Fibroblast of lung (primary cell): ENCODE data around the gene ST13. TPM values are rescaled to one million over a fixed set of nuclear protein-coding genes. Genes with fewer than 3 reads are reported as not detected.

Experiments
- DNase-seq, 2 donors: peaks; one replicate each; pipeline versions ENCODE4 v3.0.0 to v3.0.0-alpha.2; 2010; ENCODE audit warnings: low read depth in 2 of 2
- H2AFZ ChIP-seq: 2 replicates; pipeline ENCODE4 v1.5.1; 2012; ENCODE audit warnings: low read length, control low read depth, inconsistent platforms
- H3K27ac ChIP-seq: 2 replicates; pipeline ENCODE4 v1.5.1; 2011; ENCODE audit warnings: low read length, control low read depth; ENCODE audit not compliant: insufficient read depth
- H3K27me3 ChIP-seq: 2 replicates; pipeline ENCODE4 v1.5.1; 2011; ENCODE audit warnings: mild to moderate bottlenecking, low read length; ENCODE audit not compliant: control insufficient read depth, insufficient read depth
- H3K36me3 ChIP-seq: 2 replicates; pipeline ENCODE4 v1.5.1; 2011; ENCODE audit warnings: low read length; ENCODE audit not compliant: control insufficient read depth, insufficient read depth
- H3K4me1 ChIP-seq: 2 replicates; pipeline ENCODE4 v1.5.1; 2011; ENCODE audit warnings: low read length; ENCODE audit not compliant: control insufficient read depth, insufficient read depth; ENCODE audit errors: extremely low read depth
- H3K4me2 ChIP-seq: 2 replicates; pipeline ENCODE4 v1.5.1; 2011; ENCODE audit warnings: low read length, control low read depth; ENCODE audit not compliant: insufficient read depth; ENCODE audit errors: extremely low read depth
- H3K4me3 ChIP-seq, 4 experiments: fragments of 200-600 bp in 1 of 4; sonication (generic) in 1 of 4; replicated peaks in 1 of 4; 2 replicates each; pipeline ENCODE4 v1.5.1; 2011 to 2016; ENCODE audit warnings: low read length in 4 of 4, low read depth in 3 of 4, mild to moderate bottlenecking in 3 of 4, control low read depth in 2 of 4, inconsistent platforms in 1 of 4, mixed read lengths in 1 of 4; ENCODE audit not compliant: insufficient read depth in 1 of 4; ENCODE audit errors: control extremely low read depth in 1 of 4
- H3K79me2 ChIP-seq: 2 replicates; pipeline ENCODE4 v1.5.1; 2012; ENCODE audit warnings: mild to moderate bottlenecking, low read length, inconsistent platforms; ENCODE audit not compliant: control insufficient read depth, insufficient read depth
- H3K9ac ChIP-seq: 2 replicates; pipeline ENCODE4 v1.5.1; 2011; ENCODE audit warnings: mild to moderate bottlenecking, low read length, control low read depth; ENCODE audit not compliant: insufficient read depth
- H3K9me3 ChIP-seq: 2 replicates; pipeline ENCODE4 v1.5.1; 2012; ENCODE audit warnings: low read depth, low read length; ENCODE audit not compliant: control insufficient read depth, insufficient read depth
- H4K20me1 ChIP-seq: 2 replicates; pipeline ENCODE4 v1.5.1; 2011; ENCODE audit warnings: low read length; ENCODE audit not compliant: control insufficient read depth, insufficient read depth; ENCODE audit errors: extremely low read depth
- EZH2 ChIP-seq: IDR thresholded peaks from 2 replicates; pipeline ENCODE4 v1.5.1; 2012; ENCODE audit warnings: low read length, control low read depth, mild to moderate bottlenecking; ENCODE audit errors: missing control alignments
- polyA plus RNA-seq, 2 donors: library from polyadenylated mRNA; depleted of rRNA in 1 of 2; stranded (reverse) in 1 of 2; unstranded in 1 of 2; fragments of >200 nt; gene quantifications; 2 replicates each; pipeline ENCODE4 v1.2.1, GENCODE V29; 2011 to 2012; ENCODE audit warnings: missing spikeins in 1 of 2
- total RNA-seq: library from RNA; depleted of rRNA; stranded (reverse); fragments of >200 nt; gene quantifications from 2 replicates; pipeline ENCODE4 v1.2.1, GENCODE V29; 2014
- TF ChIP-seq, protein P1 (sequence below), 2 donors: IDR thresholded peaks in 1 of 2; conservative IDR thresholded peaks in 1 of 2; 1 replicate in 1 of 2; 2 replicates in 1 of 2; pipeline ENCODE4 v1.5.1; 2011 to 2012; ENCODE audit warnings: low read length in 2 of 2, control low read depth in 1 of 2, inconsistent platforms in 1 of 2, low read depth in 1 of 2, mild to moderate bottlenecking in 1 of 2

The ST13 gene
- total and polyA plus RNA-seq, 2 donors (not counting 1 experiment from before 2014, with no cell fraction given): 239 to 266 TPM

DNA sequence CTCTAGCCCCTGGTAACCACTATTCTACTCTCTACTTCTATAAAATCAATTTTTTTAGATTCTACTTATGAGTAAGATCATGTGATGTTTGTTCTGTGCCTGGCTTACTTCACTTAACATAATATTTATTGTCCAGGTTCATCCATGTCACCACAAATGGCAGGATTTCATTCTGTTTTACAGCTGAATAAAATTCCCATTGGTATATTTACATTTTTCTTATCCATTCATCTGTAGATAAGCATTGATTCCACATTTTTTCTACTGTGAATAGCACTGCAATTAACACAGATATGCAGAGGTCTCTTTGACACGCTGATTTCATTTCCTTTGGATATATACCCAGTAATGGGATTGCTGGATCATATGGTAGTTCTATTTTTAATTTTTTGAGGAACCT, 53.1 kb downstream of the ST13 start:
- no peaks in the 10 kb centered on the region for H3K27me3 ChIP-seq
- no peak for DNase-seq
- no peaks in the 10 kb centered on the region for H3K9me3 ChIP-seq
- H4K20me1 ChIP-seq: no peaks in the 10 kb centered on the region
- peaks cover 9% of the 10 kb centered on the region for H3K79me2 ChIP-seq
- H3K36me3 ChIP-seq: no peaks in the 10 kb centered on the region
- no peak overlapping the region for H3K27ac ChIP-seq
- H3K9ac ChIP-seq: no peak overlapping the region
- TF ChIP-seq EZH2: no peak
- TF ChIP-seq, protein P1, sequence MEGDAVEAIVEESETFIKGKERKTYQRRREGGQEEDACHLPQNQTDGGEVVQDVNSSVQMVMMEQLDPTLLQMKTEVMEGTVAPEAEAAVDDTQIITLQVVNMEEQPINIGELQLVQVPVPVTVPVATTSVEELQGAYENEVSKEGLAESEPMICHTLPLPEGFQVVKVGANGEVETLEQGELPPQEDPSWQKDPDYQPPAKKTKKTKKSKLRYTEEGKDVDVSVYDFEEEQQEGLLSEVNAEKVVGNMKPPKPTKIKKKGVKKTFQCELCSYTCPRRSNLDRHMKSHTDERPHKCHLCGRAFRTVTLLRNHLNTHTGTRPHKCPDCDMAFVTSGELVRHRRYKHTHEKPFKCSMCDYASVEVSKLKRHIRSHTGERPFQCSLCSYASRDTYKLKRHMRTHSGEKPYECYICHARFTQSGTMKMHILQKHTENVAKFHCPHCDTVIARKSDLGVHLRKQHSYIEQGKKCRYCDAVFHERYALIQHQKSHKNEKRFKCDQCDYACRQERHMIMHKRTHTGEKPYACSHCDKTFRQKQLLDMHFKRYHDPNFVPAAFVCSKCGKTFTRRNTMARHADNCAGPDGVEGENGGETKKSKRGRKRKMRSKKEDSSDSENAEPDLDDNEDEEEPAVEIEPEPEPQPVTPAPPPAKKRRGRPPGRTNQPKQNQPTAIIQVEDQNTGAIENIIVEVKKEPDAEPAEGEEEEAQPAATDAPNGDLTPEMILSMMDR (conservative IDR thresholded peaks at IDR 0.05 in 1 of 2, IDR thresholded peaks at IDR 0.05 in 1 of 2; ENCODE audit: low read depth in 1 of 2, low read length in 2 of 2): no peak
- no peak overlapping the region for H3K4me2 ChIP-seq
- H2AFZ ChIP-seq: no peak overlapping the region
- H3K4me3 ChIP-seq: no peak overlapping the region
- H3K4me1 ChIP-seq: no peaks in the 10 kb centered on the region

DNA sequence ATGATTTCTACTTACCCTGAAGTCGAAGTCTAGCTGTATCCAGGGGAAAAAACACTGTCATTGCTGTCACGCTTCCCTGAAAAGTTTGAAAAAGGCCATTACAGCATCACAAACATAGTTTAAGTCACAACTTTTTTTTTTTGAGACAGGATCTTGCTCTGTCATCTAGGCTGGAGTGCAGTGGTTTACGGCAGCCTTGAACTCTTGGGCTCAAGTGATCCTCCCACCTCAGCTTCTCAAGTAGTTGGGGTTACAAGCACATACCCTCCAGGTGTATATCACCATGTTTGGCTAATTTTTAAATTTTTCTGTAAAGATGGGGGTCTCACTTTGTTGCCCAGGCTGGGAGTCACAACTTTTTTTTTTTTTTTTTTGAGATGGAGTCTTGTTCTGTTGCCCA, 57.4 kb downstream of the ST13 start:
- Histone ChIP-seq H2AFZ (no peak overlapping the region), H3K4me3 (no peak overlapping the region), H3K79me2 (no peaks in the 10 kb centered on the region), H3K36me3 (no peaks in the 10 kb centered on the region), H3K4me1 (no peaks in the 10 kb centered on the region), H3K9me3 (no peaks in the 10 kb centered on the region), H4K20me1 (no peaks in the 10 kb centered on the region), H3K4me2 (no peak overlapping the region), H3K9ac (no peak overlapping the region), H3K27ac (no peak overlapping the region), H3K27me3 (no peaks in the 10 kb centered on the region)
- TF ChIP-seq EZH2: no peak
- TF ChIP-seq, protein P1 (conservative IDR thresholded peaks at IDR 0.05 in 1 of 2, IDR thresholded peaks at IDR 0.05 in 1 of 2; ENCODE audit: low read depth in 1 of 2, low read length in 2 of 2): no peak
- DNase-seq: no peak

DNA sequence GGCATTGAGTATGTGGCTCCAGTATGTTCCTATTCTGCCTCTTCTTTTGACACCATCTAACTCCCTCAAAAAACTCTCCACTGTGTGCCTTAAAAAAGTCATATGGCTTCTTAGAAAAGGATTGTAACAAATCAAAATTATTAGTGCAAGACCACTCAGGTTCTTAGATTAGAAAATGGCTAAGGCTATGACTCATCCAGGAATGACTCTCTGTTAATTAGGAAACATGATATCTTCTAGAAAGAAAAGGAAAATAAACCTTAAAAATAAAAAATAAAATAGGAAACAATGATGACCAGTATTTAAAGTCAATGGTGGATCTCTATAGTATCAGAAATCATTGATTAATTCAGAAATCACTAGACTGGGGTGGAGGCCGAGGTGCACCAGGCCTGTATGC, 59.0 kb downstream of the ST13 start:
- Histone ChIP-seq H4K20me1 (no peaks in the 10 kb centered on the region), H3K36me3 (no peaks in the 10 kb centered on the region), H3K9me3 (no peaks in the 10 kb centered on the region), H3K4me2 (no peak overlapping the region), H3K4me1 (no peaks in the 10 kb centered on the region), H3K27ac (no peak overlapping the region), H3K4me3 (no peak overlapping the region), H3K9ac (no peak overlapping the region), H2AFZ (no peak overlapping the region), H3K79me2 (no peaks in the 10 kb centered on the region), H3K27me3 (no peaks in the 10 kb centered on the region)
- TF ChIP-seq EZH2: no peak
- TF ChIP-seq, protein P1 (conservative IDR thresholded peaks at IDR 0.05 in 1 of 2, IDR thresholded peaks at IDR 0.05 in 1 of 2; ENCODE audit: low read depth in 1 of 2, low read length in 2 of 2): no peak
- peak; percentile 38 to 55 for DNase-seq
